GM19025 (cell line): ENCODE measurements around the gene SUSD6.
"Not testable (repeated sequence)": the region's sequence is repeated elsewhere in the genome, so short reads cannot be mapped to it uniquely, and the experiment has no call there.

ENCODE experiments used
- ATAC-seq: cut with Tn5 transposase; IDR thresholded peaks from one replicate; pipeline ENCODE4 v1.9.1; 2021; ENCODE audit warnings: mild to moderate bottlenecking, low read depth, moderate library complexity; ENCODE audit not compliant: unreplicated experiment

The SUSD6 gene

DNA sequence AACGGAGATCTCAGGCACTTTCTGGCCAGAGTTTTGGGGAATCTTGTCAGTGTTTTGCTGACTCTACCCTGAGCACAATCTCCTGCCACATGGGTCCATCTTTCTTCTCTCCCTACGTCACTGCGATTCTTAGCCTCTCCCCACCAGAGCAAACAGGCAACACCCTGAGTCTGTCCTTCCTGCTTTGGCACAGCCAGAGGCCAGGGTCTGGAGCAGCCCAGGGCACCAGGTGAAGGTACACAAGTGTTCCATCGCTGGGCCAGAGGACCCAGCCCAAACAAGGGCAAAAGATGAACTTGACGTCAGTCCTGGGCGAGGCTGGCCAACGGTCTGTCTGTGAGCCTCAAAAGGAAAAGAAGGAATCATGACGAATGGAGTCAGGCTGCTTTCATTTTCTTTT is 24.0 kb upstream of the SUSD6 start:
- ATAC-seq, result no peak

GRCh38 chr14:69591317-69591716 is 20.1 kb upstream of the SUSD6 start:
- ATAC-seq, result no peak

GRCh38 chr14:69593018-69593677 is 18.2 kb upstream of the SUSD6 start:
- no peak for ATAC-seq

DNA sequence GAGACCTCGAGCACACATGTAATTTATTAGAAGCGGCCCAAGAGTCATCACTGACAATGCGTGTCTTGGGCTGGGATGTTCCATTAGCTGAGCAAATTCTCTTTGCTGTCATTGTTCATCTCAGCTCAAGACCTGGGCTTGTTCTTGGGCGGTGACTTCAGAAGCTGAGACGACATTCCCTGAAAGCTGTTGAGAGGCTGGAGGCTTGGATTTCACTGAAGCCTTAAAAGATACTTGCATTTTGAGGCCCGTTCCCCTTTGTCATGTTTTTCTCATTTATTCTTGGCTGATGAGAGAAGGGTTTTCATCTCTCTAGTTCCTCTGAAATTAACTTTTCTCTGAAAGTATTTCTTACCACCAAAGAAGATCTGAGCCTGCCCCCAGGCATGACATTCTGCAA is 16.6 kb upstream of the SUSD6 start:
- ATAC-seq, result no peak

GRCh38 chr14:69595336-69595735 is 16.1 kb upstream of the SUSD6 start:
- ATAC-seq, result no peak

GRCh38 chr14:69599431-69599830 is 12.0 kb upstream of the SUSD6 start:
- ATAC-seq, result not testable (repeated sequence)

DNA sequence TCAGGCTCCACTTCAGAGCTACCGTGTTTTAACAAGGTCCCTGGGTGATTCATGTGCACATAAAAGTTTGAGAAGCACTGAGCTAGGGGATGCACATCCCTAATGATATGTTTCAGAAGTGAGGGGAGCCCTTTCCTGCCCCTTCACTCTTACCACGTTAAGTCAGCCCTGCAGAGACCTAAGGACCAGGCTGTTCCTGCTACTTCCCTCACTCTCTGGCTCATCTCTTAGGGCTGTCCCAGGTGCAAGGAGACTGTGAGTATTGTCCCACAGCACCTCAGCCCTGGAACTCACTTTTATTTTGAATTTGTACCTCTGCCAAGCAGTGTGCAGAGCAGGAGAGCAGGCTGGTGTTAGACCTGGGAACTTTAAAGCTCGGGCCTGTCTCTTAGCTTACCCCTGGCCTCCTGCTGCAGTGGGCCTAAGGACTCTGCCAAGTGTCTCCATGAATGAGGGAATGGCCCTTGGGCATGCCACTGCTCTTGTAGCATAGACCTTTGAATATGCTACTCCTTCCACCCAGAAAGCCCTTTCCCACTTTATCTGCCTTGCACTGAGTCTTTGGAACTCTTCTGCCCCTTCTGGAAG is 11.0 kb upstream of the SUSD6 start:
- ATAC-seq, result no peak

GRCh38 chr14:69605738-69606137 is 5.7 kb upstream of the SUSD6 start:
- no peak for ATAC-seq

DNA sequence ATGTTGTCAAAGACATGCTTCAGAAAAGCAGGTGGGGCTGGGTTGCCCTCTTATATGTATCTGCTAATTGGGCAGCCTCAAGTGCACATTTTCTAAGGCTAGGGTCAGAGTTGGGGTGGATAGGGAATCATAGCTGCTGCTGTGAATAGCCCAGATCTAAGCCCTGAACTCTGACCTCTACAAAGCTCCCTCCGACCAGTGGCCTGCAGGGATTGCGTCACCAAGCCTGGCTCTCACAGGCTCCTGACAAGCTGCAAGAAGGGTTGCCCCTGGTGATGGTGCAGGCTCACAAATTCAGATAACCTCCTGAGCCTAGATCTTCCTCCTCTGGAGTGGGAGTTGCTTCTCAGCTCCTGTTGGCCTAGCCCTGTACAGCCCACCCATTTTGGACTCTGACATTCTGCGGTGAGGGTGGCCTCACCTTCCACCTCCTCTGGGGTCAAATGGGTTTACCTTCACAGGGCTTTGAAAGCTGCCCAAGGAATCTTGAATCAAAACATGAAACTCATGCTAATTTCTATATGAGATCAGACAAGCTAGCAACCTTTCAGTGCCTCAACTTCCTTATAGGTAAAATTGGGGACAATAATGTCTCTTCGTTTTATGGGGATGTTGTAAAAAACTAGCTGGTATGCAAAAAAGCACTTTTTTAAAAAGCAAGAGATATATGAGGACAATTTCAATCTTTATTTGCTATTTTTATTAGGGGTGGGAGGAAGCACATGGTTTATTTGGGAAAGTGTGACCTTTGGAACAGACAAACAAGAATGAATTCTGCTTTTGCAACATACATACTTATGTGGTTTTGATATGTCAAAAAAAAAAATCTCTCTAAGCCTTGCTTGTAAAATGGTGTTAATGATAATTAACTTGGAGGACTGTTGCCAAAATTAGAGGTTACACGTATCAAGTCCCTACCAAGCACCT is 4.9 kb upstream of the SUSD6 start:
- no peak for ATAC-seq

DNA sequence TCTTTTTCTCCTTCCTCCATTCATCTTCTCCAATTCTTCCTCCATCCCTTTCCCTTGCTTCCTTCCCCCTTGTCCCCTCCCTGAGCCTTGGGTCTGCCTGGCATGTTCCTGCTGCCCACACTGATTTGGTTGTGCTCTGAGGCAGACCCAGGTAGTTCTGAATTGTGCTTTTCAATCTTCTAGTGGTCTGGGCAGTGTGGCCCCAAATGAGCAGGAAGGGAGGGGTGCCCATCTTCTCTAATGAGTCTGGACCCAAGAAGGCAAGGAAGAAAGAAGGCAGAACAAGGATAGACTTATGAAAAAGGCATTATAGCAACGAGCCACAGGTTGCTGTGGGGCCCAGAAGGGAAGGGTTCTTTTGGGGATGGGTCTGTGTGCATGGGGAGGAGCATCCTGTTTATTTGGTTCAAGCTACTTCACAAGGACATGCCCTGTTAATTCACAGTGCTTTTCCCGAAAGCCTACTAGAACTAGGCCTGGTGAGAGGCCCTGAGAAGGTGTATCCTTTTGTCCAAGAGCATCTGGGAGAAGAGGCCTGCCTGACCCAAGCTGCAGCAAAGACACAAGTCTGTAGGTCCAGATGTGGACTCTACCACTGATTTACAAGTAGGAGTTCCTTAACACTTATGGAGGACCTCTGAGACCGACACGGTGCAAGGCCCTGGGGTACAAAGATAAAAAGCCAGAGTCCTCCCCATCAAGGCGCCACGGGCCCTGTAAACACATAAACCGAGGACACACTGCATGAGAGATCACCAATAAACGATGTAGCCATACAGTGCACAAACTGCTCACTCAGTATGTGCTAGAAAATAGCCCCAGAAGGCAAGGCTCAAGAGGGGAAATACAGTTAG is 1.1 kb upstream of the SUSD6 start:
- no peak for ATAC-seq

DNA sequence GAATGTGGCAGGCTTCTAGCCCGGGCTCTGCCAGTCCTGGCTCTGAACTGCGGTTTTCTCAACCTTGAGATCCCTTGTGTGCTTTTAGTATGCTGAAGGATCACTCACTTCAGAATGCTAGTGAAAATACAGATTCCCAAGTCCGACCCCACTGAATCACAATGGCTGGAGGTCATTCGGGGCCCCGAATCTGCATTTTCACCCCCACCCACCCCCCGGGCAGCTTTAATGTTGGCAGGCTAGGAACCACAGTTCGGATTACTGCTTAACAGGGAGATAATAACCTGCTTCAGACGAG is 573 bp upstream of the SUSD6 start:
- ATAC-seq, result no peak

- peak; percentile 15 for ATAC-seq
Measured at GRCh38 chr14:69612014-69612782, 802 bp downstream of the SUSD6 start.

GRCh38 chr14:69612783-69613130 is 1.4 kb downstream of the SUSD6 start:
- ATAC-seq, result no peak

DNA sequence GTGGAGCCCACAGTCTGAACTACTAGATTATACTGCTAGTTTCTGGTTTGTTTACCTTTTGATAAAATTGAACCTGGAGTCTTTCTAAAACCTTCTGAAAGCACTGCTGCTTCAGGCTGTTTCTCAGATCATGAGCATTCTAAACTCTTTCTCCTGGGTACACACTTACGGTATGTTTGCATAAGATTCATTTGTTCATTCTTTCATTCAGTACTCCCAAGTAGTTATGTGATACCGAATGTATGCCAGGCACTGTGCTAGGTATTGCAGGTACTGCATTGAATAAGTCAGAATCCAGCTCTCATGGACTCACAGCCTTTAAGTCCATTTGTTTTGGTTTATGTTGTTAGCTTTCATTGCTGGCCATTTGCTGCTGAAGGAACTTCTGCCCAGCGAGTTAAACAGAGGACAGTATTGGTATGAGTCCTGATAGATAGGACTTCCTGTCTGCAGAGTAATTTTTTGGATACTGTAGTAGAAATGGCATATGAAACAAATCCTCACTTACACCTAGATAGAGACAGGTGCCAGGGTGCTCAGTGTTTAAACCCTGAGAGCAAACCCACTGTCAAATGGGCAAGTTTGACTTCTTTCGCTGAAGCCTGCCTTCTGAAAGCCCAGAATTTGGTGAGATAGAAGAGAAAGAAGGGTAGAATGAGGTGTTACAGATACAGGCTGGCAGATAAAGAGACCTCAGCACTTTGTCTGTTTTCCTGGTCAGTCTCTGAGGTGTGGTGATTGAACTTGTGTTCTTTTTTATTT is 2.1 kb downstream of the SUSD6 start:
- ATAC-seq, result no peak

GRCh38 chr14:69614592-69614991 is 3.2 kb downstream of the SUSD6 start:
- ATAC-seq, result no peak

DNA sequence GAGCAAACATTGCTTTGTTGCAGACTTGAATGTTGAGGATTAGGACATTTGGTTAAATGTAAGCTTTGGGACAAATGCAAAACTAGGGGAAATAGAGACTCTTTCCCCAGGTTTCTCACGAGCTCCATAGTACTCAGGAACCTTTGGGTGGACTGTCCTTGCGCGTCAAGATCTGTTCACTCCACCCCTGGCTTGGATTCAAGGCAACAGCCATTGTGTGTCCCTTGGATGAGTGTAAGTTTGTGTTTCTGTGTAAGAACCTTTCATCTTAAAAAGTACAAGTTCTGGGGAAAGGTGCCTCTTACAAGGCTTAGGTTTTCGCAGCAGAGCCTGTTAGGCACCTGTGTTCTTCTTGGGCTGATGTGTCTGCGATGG is 3.7 kb downstream of the SUSD6 start:
- no peak for ATAC-seq

DNA sequence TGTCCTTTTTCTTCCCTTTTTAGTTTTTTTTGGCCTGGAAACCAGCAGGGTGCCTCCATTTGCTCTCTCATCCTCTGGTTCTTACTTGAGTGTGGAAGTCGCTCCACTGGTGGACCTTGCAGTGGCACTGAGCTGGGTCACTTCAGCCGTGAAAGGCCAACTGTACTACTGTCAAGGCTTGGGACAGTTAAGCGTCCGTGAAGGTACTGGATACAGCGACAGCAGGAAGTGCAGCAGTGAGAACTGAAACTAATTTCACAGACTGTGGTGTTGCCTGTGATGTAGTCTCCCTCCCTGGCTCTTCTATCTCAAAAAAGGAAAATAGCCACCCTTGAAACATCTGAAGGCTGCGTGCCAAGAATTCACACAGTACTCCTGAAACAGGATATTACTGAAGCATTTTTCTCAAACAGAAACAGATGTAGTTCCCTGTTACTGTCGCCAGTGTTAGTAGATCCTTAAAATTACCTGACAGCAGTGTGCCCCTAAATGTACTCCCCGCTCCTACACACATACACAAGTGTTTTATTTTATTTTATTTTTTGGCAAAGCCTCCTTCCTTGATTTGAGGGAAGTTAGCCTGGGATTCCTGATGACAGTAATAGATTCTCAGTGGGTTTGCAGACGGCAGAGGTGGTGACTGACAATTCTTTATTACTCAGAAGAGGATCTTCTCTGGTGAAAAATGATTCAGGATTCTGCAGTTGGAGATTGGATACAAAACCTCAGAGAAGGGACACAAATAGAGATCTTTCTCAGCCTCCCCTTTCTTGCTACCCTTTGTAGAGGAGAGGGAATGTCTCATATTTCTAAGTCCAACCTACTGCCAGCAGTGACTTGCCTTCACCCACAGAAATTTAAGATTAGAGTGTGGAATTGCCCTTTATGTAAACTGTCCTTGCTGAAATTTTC is 4.4 kb downstream of the SUSD6 start:
- peak; percentile 43 for ATAC-seq

DNA sequence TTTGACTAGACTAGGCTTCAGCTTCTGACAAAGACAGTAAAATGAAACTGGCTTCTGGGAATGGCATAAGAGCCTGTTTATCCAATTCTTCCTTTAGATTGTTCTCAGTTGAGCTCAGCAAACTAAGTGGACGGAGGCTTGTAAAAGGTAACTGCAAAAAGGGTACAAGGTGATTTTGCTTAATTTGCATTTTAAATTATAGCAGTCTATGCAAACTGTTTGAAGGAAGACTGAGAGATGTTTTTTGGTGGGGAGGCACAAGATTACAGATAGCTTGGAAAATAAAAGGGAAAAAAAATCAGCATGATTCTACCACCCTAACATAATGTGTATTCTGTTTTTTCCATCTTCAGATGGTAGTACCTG is 5.0 kb downstream of the SUSD6 start:
- no peak for ATAC-seq

- ATAC-seq, result no peak
Measured at GRCh38 chr14:69617796-69618195, 6.4 kb downstream of the SUSD6 start.
